Measurements from ENCODE around the gene DEFB132.
"Not testable (repeated sequence)": the region's sequence is repeated elsewhere in the genome, so short reads cannot be mapped to it uniquely, and the experiment has no call there.

DEFB132 gene

DNA sequence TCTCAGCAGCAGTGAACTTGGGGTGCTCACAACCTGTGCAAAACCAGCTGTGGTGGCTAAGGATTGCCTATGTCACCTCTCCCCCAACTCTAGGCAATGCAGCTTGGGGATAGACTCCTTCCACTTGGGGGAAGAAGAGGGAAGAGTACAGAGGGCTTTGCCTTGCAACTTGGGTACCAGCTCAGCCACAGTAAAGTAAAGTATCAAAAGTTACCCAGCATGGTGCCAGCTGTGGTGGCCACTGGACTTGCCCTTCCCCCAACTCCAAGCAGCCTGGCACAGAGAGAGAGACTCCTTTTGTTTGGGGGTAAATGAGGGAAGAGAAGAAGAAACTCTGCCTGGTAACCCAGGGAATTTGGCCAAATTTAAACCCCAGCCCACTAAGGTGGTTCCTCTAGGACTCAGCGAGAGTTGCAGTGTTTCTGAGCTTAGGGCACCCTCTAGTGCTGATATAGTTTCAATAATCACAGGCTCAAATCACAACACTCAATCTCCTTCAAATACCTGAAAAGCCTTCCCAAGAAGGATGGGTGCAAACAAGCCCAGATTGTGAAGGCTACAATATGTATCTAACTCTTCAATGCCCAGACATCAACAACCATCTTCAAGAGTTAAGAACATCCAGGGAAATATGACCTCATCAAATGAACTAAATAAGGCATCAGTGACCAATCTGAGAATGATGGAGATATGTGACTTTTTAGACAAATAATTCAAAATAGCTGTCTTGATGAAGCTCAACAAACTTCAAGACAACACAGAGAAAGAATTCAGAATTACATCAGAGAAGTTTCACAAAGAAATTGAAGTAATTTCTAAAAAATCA is 38.0 kb upstream of the DEFB132 start:
- no peak overlapping the region for H3K4me3 ChIP-seq (ENCODE audit: low read depth, low read length)
- DNase-seq (ENCODE audit: low read depth) = no peak
- TF ChIP-seq, protein P1, sequence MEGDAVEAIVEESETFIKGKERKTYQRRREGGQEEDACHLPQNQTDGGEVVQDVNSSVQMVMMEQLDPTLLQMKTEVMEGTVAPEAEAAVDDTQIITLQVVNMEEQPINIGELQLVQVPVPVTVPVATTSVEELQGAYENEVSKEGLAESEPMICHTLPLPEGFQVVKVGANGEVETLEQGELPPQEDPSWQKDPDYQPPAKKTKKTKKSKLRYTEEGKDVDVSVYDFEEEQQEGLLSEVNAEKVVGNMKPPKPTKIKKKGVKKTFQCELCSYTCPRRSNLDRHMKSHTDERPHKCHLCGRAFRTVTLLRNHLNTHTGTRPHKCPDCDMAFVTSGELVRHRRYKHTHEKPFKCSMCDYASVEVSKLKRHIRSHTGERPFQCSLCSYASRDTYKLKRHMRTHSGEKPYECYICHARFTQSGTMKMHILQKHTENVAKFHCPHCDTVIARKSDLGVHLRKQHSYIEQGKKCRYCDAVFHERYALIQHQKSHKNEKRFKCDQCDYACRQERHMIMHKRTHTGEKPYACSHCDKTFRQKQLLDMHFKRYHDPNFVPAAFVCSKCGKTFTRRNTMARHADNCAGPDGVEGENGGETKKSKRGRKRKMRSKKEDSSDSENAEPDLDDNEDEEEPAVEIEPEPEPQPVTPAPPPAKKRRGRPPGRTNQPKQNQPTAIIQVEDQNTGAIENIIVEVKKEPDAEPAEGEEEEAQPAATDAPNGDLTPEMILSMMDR (IDR thresholded peaks at IDR 0.05; ENCODE audit: control insufficient read depth, extremely low read depth, insufficient read depth) = peak; percentile 73

DNA sequence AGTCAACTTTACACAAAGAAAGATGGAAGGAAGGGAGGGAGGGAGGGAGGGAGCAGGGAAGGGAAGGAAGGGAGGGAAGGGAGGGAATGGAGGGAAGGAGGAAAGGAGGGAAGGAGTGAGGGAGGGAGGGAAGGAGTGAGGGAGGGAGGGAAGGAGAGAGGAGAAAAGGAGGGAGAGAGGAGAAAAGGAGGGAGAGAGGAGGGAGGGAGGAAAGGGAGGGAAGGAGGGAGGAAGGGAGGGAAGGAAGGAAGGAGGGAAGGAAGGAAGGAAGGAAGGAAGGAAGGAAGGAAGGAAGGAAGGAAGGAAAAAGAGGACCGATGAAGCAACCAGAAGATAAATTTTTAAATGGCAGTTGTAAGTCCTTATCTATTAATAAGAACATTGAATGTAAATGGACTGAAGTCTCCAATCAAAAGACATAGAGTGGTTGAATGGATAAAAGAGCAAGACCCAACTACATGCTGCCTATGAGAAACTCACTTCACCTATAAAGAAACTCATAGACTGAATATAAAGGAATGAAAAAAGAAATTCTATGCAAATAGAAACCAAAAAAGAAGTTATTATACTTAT is 36.2 kb upstream of the DEFB132 start:
- no peak overlapping the region for H3K4me3 ChIP-seq (ENCODE audit: low read depth, low read length)
- DNase-seq (ENCODE audit: low read depth) = no peak
- TF ChIP-seq, protein P1 (IDR thresholded peaks at IDR 0.05; ENCODE audit: control insufficient read depth, extremely low read depth, insufficient read depth) = no peak

DNA sequence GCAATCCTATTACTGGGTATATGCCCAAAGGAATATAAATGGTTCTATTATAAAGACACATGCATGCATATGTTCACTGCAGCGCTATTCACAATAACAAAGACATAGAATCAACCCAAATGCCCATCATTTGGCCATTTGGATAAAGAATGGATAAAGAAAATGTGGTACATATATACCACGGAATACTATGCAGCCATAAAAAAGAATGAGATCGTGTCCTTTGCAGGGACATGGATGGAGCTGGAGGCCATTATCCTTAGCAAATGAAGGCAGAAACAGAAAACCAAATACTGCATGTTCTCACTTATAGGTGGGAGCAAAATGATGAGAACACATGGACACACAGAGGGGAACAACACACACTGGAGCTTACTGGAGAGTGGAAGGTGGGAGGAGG is 31.6 kb upstream of the DEFB132 start:
- H3K4me3 ChIP-seq (ENCODE audit: low read depth, low read length); DNase-seq (ENCODE audit: low read depth): not testable (repeated sequence)

GRCh38 chr20:226958-227357 is 30.6 kb upstream of the DEFB132 start, which contains the start of gene DEFB129:
Gene DEFB129 (plus strand): TSS chr20:227258. CDS start chr20:227289, 31 bp downstream.
- no peak for DNase-seq (ENCODE audit: low read depth)
- TF ChIP-seq, protein P1 (IDR thresholded peaks at IDR 0.05; ENCODE audit: control insufficient read depth, extremely low read depth, insufficient read depth) = no peak
- no peak within 1 kb of the TSS for H3K4me3 ChIP-seq (ENCODE audit: low read depth, low read length)

DNA sequence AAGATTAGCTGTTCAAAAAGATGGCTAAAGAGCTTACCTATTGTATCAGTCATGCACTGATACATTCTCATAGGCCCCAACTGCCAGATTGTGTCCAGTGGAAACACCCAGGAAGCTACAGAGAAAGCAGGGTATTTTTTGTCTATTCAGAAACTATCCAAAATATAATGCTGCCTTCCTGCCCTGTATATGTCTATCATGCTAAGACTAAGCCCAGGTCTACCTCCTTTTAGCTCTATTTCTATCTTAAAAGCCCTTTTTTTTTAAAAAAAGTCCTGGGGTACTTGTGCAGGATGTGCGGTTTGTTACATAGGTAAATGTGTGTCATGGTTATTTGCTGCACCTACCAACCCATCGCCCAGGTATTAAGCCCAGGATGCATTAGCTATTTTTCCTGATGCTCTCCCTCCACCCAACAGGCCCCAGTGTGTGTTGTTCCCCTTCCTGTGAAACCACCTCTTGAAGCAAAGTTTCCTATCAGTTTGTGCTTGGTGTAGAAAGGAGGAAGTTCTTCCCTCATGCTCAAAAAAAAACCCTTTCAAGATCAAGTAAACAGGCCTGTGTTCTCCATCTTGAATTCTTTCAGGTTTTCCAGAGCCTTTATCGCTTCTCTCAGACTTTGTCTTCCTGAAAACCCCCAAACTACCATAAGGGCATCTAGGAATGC is 30.0 kb upstream of the DEFB132 start:
- no peak for DNase-seq (ENCODE audit: low read depth)
- TF ChIP-seq, protein P1 (IDR thresholded peaks at IDR 0.05; ENCODE audit: control insufficient read depth, extremely low read depth, insufficient read depth) = no peak
- no peak overlapping the region for H3K4me3 ChIP-seq (ENCODE audit: low read depth, low read length)

GRCh38 chr20:235891-236290 is 21.6 kb upstream of the DEFB132 start:
- H3K4me3 ChIP-seq (ENCODE audit: low read depth, low read length) = no peak overlapping the region
- DNase-seq (ENCODE audit: low read depth) = peak; percentile 61
- TF ChIP-seq, protein P1 (IDR thresholded peaks at IDR 0.05; ENCODE audit: control insufficient read depth, extremely low read depth, insufficient read depth) = peak; percentile 89

- H3K4me3 ChIP-seq (ENCODE audit: low read depth, low read length) = no peak overlapping the region
- TF ChIP-seq, protein P1 (IDR thresholded peaks at IDR 0.05; ENCODE audit: control insufficient read depth, extremely low read depth, insufficient read depth) = no peak
- DNase-seq (ENCODE audit: low read depth) = no peak
Observed at GRCh38 chr20:237489-237888, 20.0 kb upstream of the DEFB132 start.
